IMR-90 (cell line): Measurements from ENCODE around the gene PPM1J.

Experiments
- BHLHE40 ChIP-seq: fragments of 150-350 bp; IDR thresholded peaks from 2 replicates; pipeline ENCODE4 v1.6.1; 2016; ENCODE audit warnings: mild to moderate bottlenecking, low read depth, low read length
- CEBPB ChIP-seq: IDR thresholded peaks from 2 replicates; pipeline ENCODE4 v1.6.1; 2012; ENCODE audit warnings: low read depth, low read length, improper control_type of control experiment
- CHD1 ChIP-seq: IDR thresholded peaks from 2 replicates; pipeline ENCODE4 v1.6.1; 2012; ENCODE audit warnings: low read depth, low read length, improper control_type of control experiment
- CTCF ChIP-seq: conservative IDR thresholded peaks from 2 replicates; pipeline ENCODE4 v1.5.1; 2012; ENCODE audit warnings: mild to moderate bottlenecking, low read depth, low read length, improper control_type of control experiment
- FOS ChIP-seq: fragments of 150-350 bp; IDR thresholded peaks from 2 replicates; pipeline ENCODE4 v1.6.1; 2016; ENCODE audit warnings: low read depth, low read length
- MAFK ChIP-seq: IDR thresholded peaks from 2 replicates; pipeline ENCODE4 v1.6.1; 2012; ENCODE audit warnings: low read depth, low read length, improper control_type of control experiment
- MXI1 ChIP-seq: IDR thresholded peaks from 2 replicates; pipeline ENCODE4 v1.6.1; 2012; ENCODE audit warnings: low read depth, mild to moderate bottlenecking, low read length, moderate library complexity, borderline replicate concordance
- POLR2A ChIP-seq: IDR thresholded peaks from 2 replicates; pipeline ENCODE4 v1.6.1; 2012; ENCODE audit warnings: mild to moderate bottlenecking, low read depth, low read length
- RAD21 ChIP-seq: IDR thresholded peaks from 2 replicates; pipeline ENCODE4 v1.6.1; 2012; ENCODE audit warnings: low read length, improper control_type of control experiment
- RCOR1 ChIP-seq: IDR thresholded peaks from 2 replicates; pipeline ENCODE4 v1.6.1; 2012; ENCODE audit warnings: mild to moderate bottlenecking, low read length, improper control_type of control experiment; ENCODE audit not compliant: insufficient replicate concordance
- RFX5 ChIP-seq: IDR thresholded peaks from 2 replicates; pipeline ENCODE4 v1.8.0; 2012; ENCODE audit warnings: low read depth, mild to moderate bottlenecking, low read length, moderate library complexity
- SMC3 ChIP-seq: fragments of 150-350 bp; IDR thresholded peaks from 2 replicates; pipeline ENCODE4 v1.6.1; 2016; ENCODE audit warnings: low read depth, mild to moderate bottlenecking, antibody characterized with exemption, low read length, moderate library complexity
- USF2 ChIP-seq: fragments of 150-350 bp; IDR thresholded peaks from 2 replicates; pipeline ENCODE4 v1.6.1; 2017; ENCODE audit warnings: mild to moderate bottlenecking, antibody characterized with exemption, low read length, low read depth

- TF ChIP-seq CTCF: no peak
- no peak for TF ChIP-seq POLR2A
- TF ChIP-seq RCOR1: no peak
- TF ChIP-seq CEBPB: no peak
- no peak for TF ChIP-seq FOS
- TF ChIP-seq SMC3: no peak
- no peak for TF ChIP-seq BHLHE40
- no peak for TF ChIP-seq CHD1
- TF ChIP-seq RFX5: no peak
- TF ChIP-seq MAFK: no peak
- TF ChIP-seq RAD21: no peak
- no peak for TF ChIP-seq MXI1
- TF ChIP-seq USF2: no peak
These were observed 36.5 kb downstream of the PPM1J start for GRCh38 chr1:112678605-112679004.
